Measurements from ENCODE around the gene MKRN1. TPM values are rescaled to one million over a fixed set of nuclear protein-coding genes. Genes with fewer than 3 reads are reported as not detected.
"Not testable (repeated sequence)": the region's sequence is repeated elsewhere in the genome, so short reads cannot be mapped to it uniquely, and the experiment has no call there.

Gene MKRN1
- total RNA-seq, 1 donor from 2014 or later = 111 TPM

- DNase-seq (ENCODE audit: extremely low spot score, unreplicated experiment) = no peak
- Mint-ChIP-seq H3K4me3 (ENCODE audit: unreplicated experiment) (no peak overlapping the region), H3K36me3 (ENCODE audit: unreplicated experiment) (no peaks in the 10 kb centered on the region), H3K27ac (ENCODE audit: unreplicated experiment) (no peak overlapping the region), H3K9me3 (ENCODE audit: unreplicated experiment) (no peaks in the 10 kb centered on the region), H3K27me3 (ENCODE audit: unreplicated experiment) (peaks cover 22% of the 10 kb centered on the region), H3K4me1 (ENCODE audit: unreplicated experiment) (no peaks in the 10 kb centered on the region)
- TF ChIP-seq, protein P1, sequence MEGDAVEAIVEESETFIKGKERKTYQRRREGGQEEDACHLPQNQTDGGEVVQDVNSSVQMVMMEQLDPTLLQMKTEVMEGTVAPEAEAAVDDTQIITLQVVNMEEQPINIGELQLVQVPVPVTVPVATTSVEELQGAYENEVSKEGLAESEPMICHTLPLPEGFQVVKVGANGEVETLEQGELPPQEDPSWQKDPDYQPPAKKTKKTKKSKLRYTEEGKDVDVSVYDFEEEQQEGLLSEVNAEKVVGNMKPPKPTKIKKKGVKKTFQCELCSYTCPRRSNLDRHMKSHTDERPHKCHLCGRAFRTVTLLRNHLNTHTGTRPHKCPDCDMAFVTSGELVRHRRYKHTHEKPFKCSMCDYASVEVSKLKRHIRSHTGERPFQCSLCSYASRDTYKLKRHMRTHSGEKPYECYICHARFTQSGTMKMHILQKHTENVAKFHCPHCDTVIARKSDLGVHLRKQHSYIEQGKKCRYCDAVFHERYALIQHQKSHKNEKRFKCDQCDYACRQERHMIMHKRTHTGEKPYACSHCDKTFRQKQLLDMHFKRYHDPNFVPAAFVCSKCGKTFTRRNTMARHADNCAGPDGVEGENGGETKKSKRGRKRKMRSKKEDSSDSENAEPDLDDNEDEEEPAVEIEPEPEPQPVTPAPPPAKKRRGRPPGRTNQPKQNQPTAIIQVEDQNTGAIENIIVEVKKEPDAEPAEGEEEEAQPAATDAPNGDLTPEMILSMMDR (IDR thresholded peaks at IDR 0.05) = no peak
These were observed 57.8 kb downstream of the MKRN1 start for GRCh38 chr7:140421521-140421920.

DNA sequence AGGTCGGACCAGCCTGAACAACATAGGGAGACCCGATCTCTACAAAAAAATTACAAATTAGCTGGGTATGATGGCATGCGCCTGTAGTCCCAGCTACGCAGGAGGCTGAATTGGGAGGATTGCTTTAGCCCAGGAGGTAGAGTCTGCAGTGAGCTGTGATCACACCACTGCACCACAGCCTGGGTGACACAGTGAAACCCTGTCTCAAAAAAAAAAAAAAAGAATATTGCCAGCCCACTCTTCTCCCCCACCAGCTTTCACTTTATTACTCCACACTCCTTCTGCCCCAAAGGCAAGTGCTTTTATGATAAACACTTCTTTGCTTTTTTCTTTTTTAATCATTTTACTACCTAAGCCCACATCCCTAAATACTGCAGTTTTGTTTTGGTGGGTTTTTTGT, 60.7 kb downstream of the MKRN1 start:
- H3K9me3 Mint-ChIP-seq (ENCODE audit: unreplicated experiment) = no peaks in the 10 kb centered on the region
- H3K4me3 Mint-ChIP-seq (ENCODE audit: unreplicated experiment) = no peak overlapping the region
- H3K4me1 Mint-ChIP-seq (ENCODE audit: unreplicated experiment) = peaks cover 7% of the 10 kb centered on the region
- no peak for DNase-seq (ENCODE audit: extremely low spot score, unreplicated experiment)
- TF ChIP-seq, protein P1 (IDR thresholded peaks at IDR 0.05) = no peak
- peaks cover 21% of the 10 kb centered on the region for H3K27me3 Mint-ChIP-seq (ENCODE audit: unreplicated experiment)
- no peak overlapping the region for H3K27ac Mint-ChIP-seq (ENCODE audit: unreplicated experiment)
- no peaks in the 10 kb centered on the region for H3K36me3 Mint-ChIP-seq (ENCODE audit: unreplicated experiment)

DNA sequence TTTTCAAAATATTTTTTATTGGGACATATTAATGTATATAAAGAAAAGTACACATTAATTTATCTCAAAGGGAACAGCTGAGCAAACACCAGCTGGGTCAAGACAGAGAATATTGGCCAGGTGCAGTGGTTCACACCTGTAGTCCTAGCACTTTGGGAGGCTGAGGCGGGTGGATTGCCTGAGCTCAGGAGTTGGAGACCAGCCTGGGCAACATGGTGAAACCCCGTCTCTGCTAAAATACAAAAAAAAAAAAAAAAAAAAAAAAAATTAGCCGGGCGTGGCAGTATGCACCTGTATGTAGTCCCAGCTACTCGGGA, 61.2 kb downstream of the MKRN1 start:
- not testable (repeated sequence) for H3K4me1 Mint-ChIP-seq (ENCODE audit: unreplicated experiment); H3K9me3 Mint-ChIP-seq (ENCODE audit: unreplicated experiment); H3K36me3 Mint-ChIP-seq (ENCODE audit: unreplicated experiment); DNase-seq (ENCODE audit: extremely low spot score, unreplicated experiment); H3K27ac Mint-ChIP-seq (ENCODE audit: unreplicated experiment); H3K4me3 Mint-ChIP-seq (ENCODE audit: unreplicated experiment)
- H3K27me3 Mint-ChIP-seq (ENCODE audit: unreplicated experiment) = peaks cover 21% of the 10 kb centered on the region

DNA sequence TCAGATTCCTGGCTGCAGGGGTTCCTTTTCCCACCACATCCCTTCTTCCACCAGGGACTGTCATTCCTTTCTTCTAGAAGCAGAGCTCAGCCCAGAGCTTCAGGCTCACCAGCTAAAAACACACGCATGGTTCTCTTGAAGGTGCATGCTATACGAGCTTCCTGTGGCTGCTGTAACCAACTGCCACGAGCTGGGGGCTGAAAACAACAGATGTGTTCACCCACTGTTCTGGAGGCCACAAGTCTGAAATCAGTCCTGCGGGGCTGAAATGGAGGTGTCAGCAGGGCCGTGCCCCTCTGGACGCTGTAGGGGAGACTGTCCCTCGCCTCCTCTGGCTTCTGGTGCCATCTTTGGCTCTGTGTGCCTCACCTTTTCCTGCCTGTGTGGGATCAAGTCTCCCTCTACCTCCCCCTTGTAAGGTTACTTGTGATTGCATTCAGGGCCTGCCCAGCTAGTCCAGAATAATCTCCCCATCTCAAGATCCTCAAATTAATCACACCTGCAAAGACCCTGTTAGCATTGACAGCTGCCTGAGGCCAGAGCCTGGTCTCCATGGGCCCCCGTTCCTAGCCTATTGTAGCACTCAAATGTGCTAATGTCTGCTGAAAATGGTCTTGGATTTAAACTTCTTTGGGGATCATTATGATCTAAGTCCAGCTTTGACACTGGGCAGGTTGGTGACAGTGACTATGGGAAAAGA, 61.7 kb downstream of the MKRN1 start:
- H3K4me3 Mint-ChIP-seq (ENCODE audit: unreplicated experiment) = no peak overlapping the region
- peaks cover 7% of the 10 kb centered on the region for H3K4me1 Mint-ChIP-seq (ENCODE audit: unreplicated experiment)
- H3K36me3 Mint-ChIP-seq (ENCODE audit: unreplicated experiment) = no peaks in the 10 kb centered on the region
- H3K9me3 Mint-ChIP-seq (ENCODE audit: unreplicated experiment) = no peaks in the 10 kb centered on the region
- no peak overlapping the region for H3K27ac Mint-ChIP-seq (ENCODE audit: unreplicated experiment)
- no peak for DNase-seq (ENCODE audit: extremely low spot score, unreplicated experiment)
- TF ChIP-seq, protein P1 (IDR thresholded peaks at IDR 0.05) = no peak
- H3K27me3 Mint-ChIP-seq (ENCODE audit: unreplicated experiment) = peaks cover 21% of the 10 kb centered on the region

DNA sequence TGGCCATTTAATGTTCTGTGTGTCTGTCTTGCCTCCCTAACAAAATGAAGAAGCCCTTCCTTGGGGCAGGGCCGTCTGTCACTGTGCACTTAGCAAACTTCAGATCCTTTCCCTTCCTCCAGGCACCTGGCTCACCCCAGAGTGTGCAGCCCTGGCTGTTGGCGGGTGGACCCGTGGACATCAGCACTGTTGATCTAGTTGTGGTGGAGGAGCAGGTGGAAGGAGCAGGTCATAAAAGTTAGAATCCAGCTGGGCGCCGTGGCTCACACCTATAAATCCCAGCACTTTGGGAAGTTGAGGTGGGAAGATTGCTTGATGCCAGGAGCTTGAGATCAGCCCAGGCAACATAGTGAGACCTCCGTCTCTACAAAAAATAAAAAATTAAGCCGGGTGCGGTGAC, 62.7 kb downstream of the MKRN1 start:
- Mint-ChIP-seq H3K4me1 (ENCODE audit: unreplicated experiment) (peaks cover 7% of the 10 kb centered on the region), H3K9me3 (ENCODE audit: unreplicated experiment) (no peaks in the 10 kb centered on the region), H3K36me3 (ENCODE audit: unreplicated experiment) (no peaks in the 10 kb centered on the region), H3K27ac (ENCODE audit: unreplicated experiment) (no peak overlapping the region), H3K4me3 (ENCODE audit: unreplicated experiment) (no peak overlapping the region), H3K27me3 (ENCODE audit: unreplicated experiment) (peaks cover 21% of the 10 kb centered on the region)
- TF ChIP-seq, protein P1 (IDR thresholded peaks at IDR 0.05) = no peak
- no peak for DNase-seq (ENCODE audit: extremely low spot score, unreplicated experiment)

GRCh38 chr7:140415816-140416215, 63.5 kb downstream of the MKRN1 start:
- H3K27me3 Mint-ChIP-seq (ENCODE audit: unreplicated experiment) = peaks cover 21% of the 10 kb centered on the region
- H3K4me1 Mint-ChIP-seq (ENCODE audit: unreplicated experiment); H3K9me3 Mint-ChIP-seq (ENCODE audit: unreplicated experiment); DNase-seq (ENCODE audit: extremely low spot score, unreplicated experiment); H3K4me3 Mint-ChIP-seq (ENCODE audit: unreplicated experiment); H3K27ac Mint-ChIP-seq (ENCODE audit: unreplicated experiment); H3K36me3 Mint-ChIP-seq (ENCODE audit: unreplicated experiment): not testable (repeated sequence)
